ENCODE results near the gene FOXN1.

FOXN1 gene

GRCh38 chr17:28477928-28478327 is 28.2 kb upstream of the FOXN1 start:
- no peak overlapping the region for H3K4me2 ChIP-seq (ENCODE audit: low read length)
- H3K36me3 ChIP-seq (ENCODE audit: control insufficient read depth, insufficient read depth, low read length): no peaks in the 10 kb centered on the region
- H3K4me1 ChIP-seq: peaks cover 8% of the 10 kb centered on the region
- H2AFZ ChIP-seq: no peak overlapping the region
- no peak overlapping the region for H3K9ac ChIP-seq
- H3K79me2 ChIP-seq: no peaks in the 10 kb centered on the region
- H3K27ac ChIP-seq: no peak overlapping the region
- H3K9me3 ChIP-seq (ENCODE audit: control insufficient read depth, low read length): no peaks in the 10 kb centered on the region
- TF ChIP-seq, protein P1, sequence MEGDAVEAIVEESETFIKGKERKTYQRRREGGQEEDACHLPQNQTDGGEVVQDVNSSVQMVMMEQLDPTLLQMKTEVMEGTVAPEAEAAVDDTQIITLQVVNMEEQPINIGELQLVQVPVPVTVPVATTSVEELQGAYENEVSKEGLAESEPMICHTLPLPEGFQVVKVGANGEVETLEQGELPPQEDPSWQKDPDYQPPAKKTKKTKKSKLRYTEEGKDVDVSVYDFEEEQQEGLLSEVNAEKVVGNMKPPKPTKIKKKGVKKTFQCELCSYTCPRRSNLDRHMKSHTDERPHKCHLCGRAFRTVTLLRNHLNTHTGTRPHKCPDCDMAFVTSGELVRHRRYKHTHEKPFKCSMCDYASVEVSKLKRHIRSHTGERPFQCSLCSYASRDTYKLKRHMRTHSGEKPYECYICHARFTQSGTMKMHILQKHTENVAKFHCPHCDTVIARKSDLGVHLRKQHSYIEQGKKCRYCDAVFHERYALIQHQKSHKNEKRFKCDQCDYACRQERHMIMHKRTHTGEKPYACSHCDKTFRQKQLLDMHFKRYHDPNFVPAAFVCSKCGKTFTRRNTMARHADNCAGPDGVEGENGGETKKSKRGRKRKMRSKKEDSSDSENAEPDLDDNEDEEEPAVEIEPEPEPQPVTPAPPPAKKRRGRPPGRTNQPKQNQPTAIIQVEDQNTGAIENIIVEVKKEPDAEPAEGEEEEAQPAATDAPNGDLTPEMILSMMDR (IDR thresholded peaks at IDR 0.05): no peak
- H3K27me3 ChIP-seq (ENCODE audit: control insufficient read depth, insufficient read depth, low read length): no peaks in the 10 kb centered on the region
- H3K4me3 ChIP-seq (ENCODE audit: low read depth, low read length): no peak overlapping the region

- no peak overlapping the region for H3K27ac ChIP-seq
- H2AFZ ChIP-seq: no peak overlapping the region
- peaks cover 8% of the 10 kb centered on the region for H3K4me1 ChIP-seq
- H3K36me3 ChIP-seq (ENCODE audit: control insufficient read depth, insufficient read depth, low read length): no peaks in the 10 kb centered on the region
- no peaks in the 10 kb centered on the region for H3K27me3 ChIP-seq (ENCODE audit: control insufficient read depth, insufficient read depth, low read length)
- no peak overlapping the region for H3K4me2 ChIP-seq (ENCODE audit: low read length)
- H3K9ac ChIP-seq: no peak overlapping the region
- H3K4me3 ChIP-seq (ENCODE audit: low read depth, low read length): no peak overlapping the region
- H3K79me2 ChIP-seq: no peaks in the 10 kb centered on the region
- TF ChIP-seq, protein P1 (IDR thresholded peaks at IDR 0.05): no peak
- H3K9me3 ChIP-seq (ENCODE audit: control insufficient read depth, low read length): no peaks in the 10 kb centered on the region
Observed at GRCh38 chr17:28478712-28479615, 27.2 kb upstream of the FOXN1 start.

- no peaks in the 10 kb centered on the region for H3K36me3 ChIP-seq (ENCODE audit: control insufficient read depth, insufficient read depth, low read length)
- H3K9me3 ChIP-seq (ENCODE audit: control insufficient read depth, low read length): no peaks in the 10 kb centered on the region
- no peak overlapping the region for H3K4me2 ChIP-seq (ENCODE audit: low read length)
- TF ChIP-seq, protein P1 (IDR thresholded peaks at IDR 0.05): no peak
- no peak overlapping the region for H3K27ac ChIP-seq
- no peak overlapping the region for H2AFZ ChIP-seq
- H3K79me2 ChIP-seq: no peaks in the 10 kb centered on the region
- no peak overlapping the region for H3K9ac ChIP-seq
- H3K4me3 ChIP-seq (ENCODE audit: low read depth, low read length): no peak overlapping the region
- no peaks in the 10 kb centered on the region for H3K27me3 ChIP-seq (ENCODE audit: control insufficient read depth, insufficient read depth, low read length)
- H3K4me1 ChIP-seq: peaks cover 8% of the 10 kb centered on the region
Observed at GRCh38 chr17:28480278-28480677, 25.9 kb upstream of the FOXN1 start.

- H3K9ac ChIP-seq: no peak overlapping the region
- H3K27me3 ChIP-seq (ENCODE audit: control insufficient read depth, insufficient read depth, low read length): no peaks in the 10 kb centered on the region
- no peak overlapping the region for H3K4me2 ChIP-seq (ENCODE audit: low read length)
- H3K36me3 ChIP-seq (ENCODE audit: control insufficient read depth, insufficient read depth, low read length): no peaks in the 10 kb centered on the region
- no peaks in the 10 kb centered on the region for H3K9me3 ChIP-seq (ENCODE audit: control insufficient read depth, low read length)
- peak overlapping the region; percentile 19 for H2AFZ ChIP-seq
- no peak overlapping the region for H3K27ac ChIP-seq
- peaks cover 8% of the 10 kb centered on the region for H3K4me1 ChIP-seq
- TF ChIP-seq, protein P1 (IDR thresholded peaks at IDR 0.05): no peak
- H3K79me2 ChIP-seq: no peaks in the 10 kb centered on the region
- H3K4me3 ChIP-seq (ENCODE audit: low read depth, low read length): no peak overlapping the region
Observed at GRCh38 chr17:28480799-28481571, 25.2 kb upstream of the FOXN1 start.

All from parathyroid adenoma (tissue), 2 donors.